Upper lobe of left lung (tissue), 6 donors: ENCODE results near the gene SYT7. TPM values are rescaled to one million over a fixed set of nuclear protein-coding genes. Genes with fewer than 3 reads are reported as not detected.

Experiments used
- ATAC-seq, 2 donors: fragments of 200-7000 bp; cut with Tn5 transposase; one replicate each; pipeline ENCODE4 v1.9.1; 2022; ENCODE audit warnings: mild to moderate bottlenecking in 2 of 2, moderate library complexity in 2 of 2; ENCODE audit not compliant: low FRiP score in 2 of 2
- DNase-seq, 2 donors: peaks; one replicate each; pipeline ENCODE4 v3.0.0-alpha.2; 2019 to 2020
- H3K27ac ChIP-seq, 4 donors: fragments of 200-600 bp; sonication (generic); one replicate each; pipeline ENCODE4 v1.5.1; 2016 to 2019
- H3K27me3 ChIP-seq, 4 donors: fragments of 200-600 bp; sonication (generic); one replicate each; pipeline ENCODE4 v1.5.1; 2017 to 2019
- H3K36me3 ChIP-seq, 4 donors: fragments of 200-600 bp; sonication (generic); one replicate each; pipeline ENCODE4 v1.5.1; 2016 to 2019
- H3K4me1 ChIP-seq, 4 donors: fragments of 200-600 bp; sonication (generic); one replicate each; pipeline ENCODE4 v1.5.1; 2018 to 2019
- H3K4me3 ChIP-seq, 4 donors: fragments of 200-600 bp; sonication (generic); one replicate each; pipeline ENCODE4 v1.5.1; 2017 to 2019; ENCODE audit warnings: mild to moderate bottlenecking in 2 of 4, moderate library complexity in 1 of 4
- H3K9me3 ChIP-seq, 4 donors: fragments of 200-600 bp; sonication (generic); one replicate each; pipeline ENCODE4 v1.5.1; 2018 to 2019
- CTCF ChIP-seq, 6 experiments: fragments of 450-650 bp in 4 of 6; fragments of 200-600 bp in 2 of 6; sonication (generic) in 2 of 6; IDR thresholded peaks; one replicate each; pipeline ENCODE4 v1.5.1; 2016 to 2019; ENCODE audit warnings: antibody characterized with exemption in 6 of 6
- EP300 ChIP-seq, 4 donors: sonication (generic); formaldehyde crosslinking; IDR thresholded peaks; one replicate each; pipeline ENCODE4 v1.5.1; 2017; ENCODE audit warnings: antibody characterized with exemption in 4 of 4, control low read depth in 2 of 4
- POLR2A ChIP-seq, 4 donors: fragments of 450-650 bp; IDR thresholded peaks; one replicate each; pipeline ENCODE4 v1.5.1; 2016 to 2017; ENCODE audit warnings: antibody characterized with exemption in 4 of 4, mild to moderate bottlenecking in 2 of 4
- POLR2AphosphoS5 ChIP-seq, 2 donors: sonication (generic); formaldehyde crosslinking; IDR thresholded peaks; one replicate each; pipeline ENCODE4 v1.5.1; 2017; ENCODE audit warnings: antibody characterized with exemption in 2 of 2
- WGBS, 2 donors: methylation state at CpG; one replicate each; pipeline ENCODE4 v1.1.5; 2017 to 2018; 5-methylcytosine and 5-hydroxymethylcytosine counted together
- total RNA-seq, 6 donors: library from RNA; depleted of rRNA in 4 of 6; stranded (reverse); fragments of >200 nt in 4 of 6; gene quantifications; one replicate each; pipeline versions ENCODE4 v1.1.0 to v1.2.1, GENCODE V29; 2016 to 2021
- donor health status: DM: no; HTN: no; CAD: no; lungs with moderate emphysema.
- donor health status: DM: no; HTN: yes; CAD: no; lungs with severe emphysema.

SYT7 gene
- total RNA-seq, 6 donors from 2014 or later, result 2.1 to 7.3 (median 4.9) TPM

GRCh38 chr11:61531044-61531443, 49.8 kb downstream of the SYT7 start:
- ATAC-seq (no peak), DNase-seq (no peak)
- Histone ChIP-seq H3K4me3 (no peak overlapping the region), H3K9me3 (no peaks in the 10 kb centered on the region), H3K36me3 (no peaks in the 10 kb centered on the region), H3K27ac (no peak overlapping the region), H3K4me1 (peaks cover 6 to 21% (median 13%) of the 10 kb centered on the region in 4 donors), H3K27me3 (no peaks in the 10 kb centered on the region)
- 65 to 68% methylated on average over 3 of the region's 3 CpGs for WGBS, 2 donors
- TF ChIP-seq POLR2AphosphoS5 (IDR thresholded peaks at IDR 0.05) (no peak), EP300 (IDR thresholded peaks at IDR 0.05) (no peak), POLR2A (IDR thresholded peaks at IDR 0.05) (no peak)

- peak overlapping the region in 1 of 4 donors; percentile 56 for H3K27ac ChIP-seq
- no peaks in the 10 kb centered on the region for H3K9me3 ChIP-seq
- no peaks in the 10 kb centered on the region for H3K27me3 ChIP-seq
- 69 to 78% methylated on average over 19 to 21 of the region's 21 CpGs for WGBS, 2 donors
- H3K4me1 ChIP-seq, result peaks cover 6 to 21% (median 13%) of the 10 kb centered on the region in 4 donors
- DNase-seq, result peak in 1 of 2 donors; percentile 84
- no peaks in the 10 kb centered on the region for H3K36me3 ChIP-seq
- no peak overlapping the region for H3K4me3 ChIP-seq
- TF ChIP-seq EP300 (IDR thresholded peaks at IDR 0.05) (peak in 1 of 4 donors; percentile 86), POLR2AphosphoS5 (IDR thresholded peaks at IDR 0.05) (peak; percentile 16 to 66), CTCF (IDR thresholded peaks at IDR 0.05) (no peak)
- ATAC-seq, result peak in 1 of 2 donors; percentile 47
Observed at GRCh38 chr11:61529537-61530225, 51.2 kb downstream of the SYT7 start.

GRCh38 chr11:61528114-61528513, 52.8 kb downstream of the SYT7 start:
- Histone ChIP-seq H3K4me3 (no peak overlapping the region), H3K9me3 (no peaks in the 10 kb centered on the region), H3K36me3 (no peaks in the 10 kb centered on the region), H3K27me3 (no peaks in the 10 kb centered on the region), H3K4me1 (peaks cover 6 to 19% (median 13%) of the 10 kb centered on the region in 4 donors), H3K27ac (no peak overlapping the region)
- no peak for DNase-seq
- no peak for TF ChIP-seq EP300 (IDR thresholded peaks at IDR 0.05)
- no peak for TF ChIP-seq POLR2AphosphoS5 (IDR thresholded peaks at IDR 0.05)
- no peak for TF ChIP-seq POLR2A (IDR thresholded peaks at IDR 0.05)
- TF ChIP-seq CTCF (IDR thresholded peaks at IDR 0.05), result no peak
- no peak for ATAC-seq
- WGBS, 2 donors, result 75 to 76% methylated on average over 10 to 14 of the region's 14 CpGs

GRCh38 chr11:61526956-61527731, 53.7 kb downstream of the SYT7 start:
- Histone ChIP-seq H3K36me3 (no peaks in the 10 kb centered on the region), H3K4me3 (no peak overlapping the region), H3K4me1 (peaks cover 6 to 15% (median 13%) of the 10 kb centered on the region in 4 donors), H3K9me3 (no peaks in the 10 kb centered on the region), H3K27me3 (no peaks in the 10 kb centered on the region), H3K27ac (no peak overlapping the region)
- DNase-seq (no peak), ATAC-seq (no peak)
- 80 to 84% methylated on average over 16 to 19 of the region's 20 CpGs for WGBS, 2 donors
- TF ChIP-seq EP300 (IDR thresholded peaks at IDR 0.05), result no peak
- no peak for TF ChIP-seq POLR2A (IDR thresholded peaks at IDR 0.05)
- TF ChIP-seq CTCF (IDR thresholded peaks at IDR 0.05), result no peak
- TF ChIP-seq POLR2AphosphoS5 (IDR thresholded peaks at IDR 0.05), result no peak

- TF ChIP-seq CTCF (IDR thresholded peaks at IDR 0.05), result no peak
- TF ChIP-seq POLR2A (IDR thresholded peaks at IDR 0.05), result no peak
- no peak for TF ChIP-seq EP300 (IDR thresholded peaks at IDR 0.05)
- DNase-seq (no peak), ATAC-seq (no peak)
- Histone ChIP-seq H3K36me3 (no peaks in the 10 kb centered on the region), H3K9me3 (no peaks in the 10 kb centered on the region), H3K27ac (no peak overlapping the region), H3K4me3 (no peak overlapping the region), H3K4me1 (peaks cover 6 to 15% (median 13%) of the 10 kb centered on the region in 4 donors), H3K27me3 (no peaks in the 10 kb centered on the region)
- 88 to 89% methylated on average over 1 of the region's 1 CpG for WGBS, 2 donors
Observed at GRCh38 chr11:61526229-61526628, 54.6 kb downstream of the SYT7 start.
